ENCODE data around the gene PRPF4.
"Not testable (repeated sequence)": the region's sequence is repeated elsewhere in the genome, so short reads cannot be mapped to it uniquely, and the experiment has no call there.

The PRPF4 gene

DNA sequence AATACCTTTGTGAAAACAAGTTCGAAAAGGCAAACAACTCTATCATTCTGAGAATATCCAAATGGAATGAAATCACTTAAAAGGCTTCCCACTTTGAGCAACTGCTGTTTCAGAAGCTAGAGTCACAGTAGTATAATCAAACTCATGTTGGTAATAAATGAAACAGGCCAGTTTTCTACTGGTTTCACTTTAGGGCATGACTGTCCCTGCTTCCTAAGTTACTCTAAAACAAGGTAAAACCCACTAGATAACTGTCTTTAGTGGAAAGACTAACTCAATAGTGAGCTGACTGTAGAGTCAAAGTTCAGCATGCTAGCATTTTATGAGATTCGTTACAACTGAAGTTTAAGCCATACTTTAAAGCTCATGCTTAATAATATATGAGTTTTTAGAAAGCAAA lies 6.1 kb upstream of the PRPF4 start:
- DNase-seq: no peak

- DNase-seq: no peak
Measured at GRCh38 chr9:113269871-113270270, 5.6 kb upstream of the PRPF4 start.

GRCh38 chr9:113274474-113275156 lies 843 bp upstream of the PRPF4 start:
- peak in 4 of 6 experiments; percentile 2 to 64 (median 40) for DNase-seq

- no peak for DNase-seq
Measured at GRCh38 chr9:113278840-113279239, 3.4 kb downstream of the PRPF4 start.

DNA sequence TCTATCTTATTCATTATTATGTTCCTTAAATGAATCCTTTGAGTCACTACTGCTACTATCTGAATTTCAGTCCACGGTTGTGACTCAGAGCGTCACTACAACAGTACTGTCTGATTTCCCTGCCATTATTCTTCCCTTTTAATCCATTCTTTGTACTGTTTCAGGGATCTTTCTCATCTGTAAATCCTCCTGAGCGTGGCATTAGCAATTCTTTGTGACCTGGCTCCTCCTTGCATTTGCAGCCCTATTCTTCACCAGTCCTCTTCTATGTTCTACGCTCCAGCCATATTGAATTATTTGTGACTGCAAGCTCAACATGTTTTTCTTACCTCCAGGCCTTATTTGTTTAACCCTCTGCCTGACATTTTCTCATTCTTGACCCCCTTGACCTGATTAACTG lies 5.9 kb downstream of the PRPF4 start:
- DNase-seq: no peak

DNA sequence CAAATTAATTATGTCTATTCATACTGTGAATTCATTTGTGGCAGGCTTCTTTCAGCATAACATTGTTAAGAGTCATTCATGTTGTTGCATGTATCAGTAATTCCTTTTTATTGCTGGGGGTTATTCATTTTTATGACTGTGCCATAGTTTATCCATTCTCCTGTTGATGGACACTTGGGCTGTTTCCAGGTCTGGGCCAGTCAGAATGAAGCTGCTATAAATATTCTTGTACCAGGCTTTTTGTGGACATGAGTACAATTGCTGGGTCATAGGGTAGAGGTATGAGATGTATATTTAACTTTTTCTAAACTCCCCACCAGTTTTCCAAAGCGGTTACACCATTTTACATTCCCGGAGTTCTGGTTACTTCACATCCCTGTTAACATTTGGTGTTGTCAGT lies 13.6 kb downstream of the PRPF4 start:
- no peak for DNase-seq

GRCh38 chr9:113290052-113290607 lies 14.7 kb downstream of the PRPF4 start:
- DNase-seq: no peak

DNA sequence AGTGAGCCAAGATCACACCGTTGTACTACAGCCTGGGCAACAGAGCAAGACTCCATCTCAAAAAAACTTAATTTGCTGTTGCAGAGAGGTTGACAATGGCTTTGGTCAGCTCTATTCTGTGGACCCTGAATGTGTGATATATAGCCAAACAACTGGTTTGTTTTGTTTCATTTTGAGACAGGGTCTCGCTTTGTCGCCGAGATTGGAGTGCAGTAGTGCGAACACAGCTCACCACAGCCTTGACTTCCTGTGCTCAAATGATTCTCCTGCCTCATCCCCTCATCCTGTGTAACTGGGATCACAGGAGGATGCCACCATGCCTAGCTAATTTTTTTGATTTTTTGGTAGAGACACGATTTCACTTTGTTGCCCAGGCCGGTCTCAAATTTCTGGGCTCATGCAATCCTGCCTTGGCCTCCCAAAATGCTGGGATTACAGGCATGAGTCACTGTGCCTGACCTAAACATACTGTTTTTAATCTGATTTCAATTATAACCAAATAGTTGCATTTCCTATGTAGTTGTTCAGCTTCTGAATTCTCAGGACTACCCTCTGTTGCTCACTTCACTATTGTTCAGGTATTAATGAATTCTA lies 17.9 kb downstream of the PRPF4 start:
- DNase-seq: no peak

- not testable (repeated sequence) for DNase-seq
Measured at GRCh38 chr9:113296247-113296646, 20.8 kb downstream of the PRPF4 start.

DNA sequence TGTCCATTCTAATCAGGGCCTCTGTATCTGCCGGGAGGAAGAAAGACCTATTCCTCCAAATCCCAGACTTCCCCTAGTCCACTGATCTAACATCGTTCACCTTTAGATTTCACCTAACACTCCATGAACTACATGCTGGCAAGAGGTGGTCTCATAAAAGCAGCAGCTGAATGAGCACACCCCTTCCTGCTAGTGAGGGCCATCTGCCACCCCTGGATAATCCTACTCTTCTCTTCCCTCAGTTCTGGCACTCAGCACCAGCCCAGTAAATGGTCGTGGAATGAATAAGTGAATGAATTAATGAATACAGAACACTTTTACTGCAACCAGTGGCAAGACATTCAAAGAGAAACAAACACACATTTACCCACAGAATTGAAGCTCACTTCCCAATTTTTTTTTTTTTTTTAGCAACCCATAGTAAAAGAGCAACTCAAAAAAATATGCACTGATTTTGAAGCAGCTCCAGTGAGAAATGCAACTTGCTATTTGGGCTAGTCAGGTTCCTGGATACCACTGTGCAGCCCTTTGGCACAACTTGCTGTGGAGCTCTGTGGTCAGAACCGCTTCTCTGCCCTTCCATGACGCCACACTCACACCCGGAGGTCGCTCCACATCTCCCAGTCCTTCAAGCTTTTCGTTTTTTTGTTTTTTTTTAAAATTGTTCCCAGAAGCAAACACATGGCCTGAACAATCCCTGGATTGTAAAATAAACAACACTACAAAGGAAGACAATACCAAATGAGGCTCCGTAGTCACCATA lies 21.5 kb downstream of the PRPF4 start:
- no peak for DNase-seq

GRCh38 chr9:113298311-113298710 lies 22.9 kb downstream of the PRPF4 start:
- DNase-seq: no peak

DNA sequence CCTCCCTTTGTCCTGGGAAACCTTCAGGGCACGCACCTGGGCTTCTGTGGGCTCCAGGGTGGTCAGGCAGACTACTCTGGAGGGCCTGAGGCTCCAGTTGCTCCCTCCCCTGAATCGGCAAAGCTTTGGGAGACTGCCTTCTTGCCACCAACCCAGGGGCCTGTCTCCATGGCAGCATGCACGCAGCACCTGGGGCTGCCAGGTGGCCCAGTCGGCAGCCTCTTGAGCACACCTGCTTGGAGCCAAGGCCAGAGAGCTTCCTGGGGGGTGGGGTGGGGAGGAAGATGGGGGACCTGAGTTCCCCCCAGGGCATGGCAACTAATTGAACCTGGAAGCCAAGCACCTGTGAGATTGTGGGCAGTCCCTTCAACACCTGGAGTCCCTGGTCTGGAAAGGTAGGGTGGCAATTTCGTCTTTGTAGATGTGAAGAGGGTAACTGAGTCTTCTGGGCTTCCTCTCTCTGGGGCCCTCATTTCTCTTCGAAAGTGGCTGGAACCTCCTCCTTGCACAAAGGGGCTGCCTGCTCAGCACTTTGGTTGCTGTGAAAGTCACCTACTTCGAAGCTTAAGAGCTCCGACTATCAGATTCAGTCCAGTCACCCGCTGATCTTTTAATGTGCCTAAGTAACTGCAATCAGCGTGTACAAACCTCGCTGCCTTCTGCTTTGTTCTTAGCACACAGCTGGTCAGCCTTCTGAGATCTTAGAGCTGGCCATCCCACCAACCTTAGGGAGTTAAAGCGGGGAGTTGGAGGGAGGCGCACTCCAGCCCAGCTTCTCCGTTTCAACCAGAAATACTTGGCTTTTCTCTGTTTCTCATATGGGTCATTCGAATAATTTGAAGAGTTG lies 23.7 kb downstream of the PRPF4 start:
- DNase-seq: no peak

GRCh38 chr9:113299800-113300292 lies 24.4 kb downstream of the PRPF4 start:
- DNase-seq: no peak

- DNase-seq: no peak
Measured at GRCh38 chr9:113301548-113301947, 26.1 kb downstream of the PRPF4 start.

DNA sequence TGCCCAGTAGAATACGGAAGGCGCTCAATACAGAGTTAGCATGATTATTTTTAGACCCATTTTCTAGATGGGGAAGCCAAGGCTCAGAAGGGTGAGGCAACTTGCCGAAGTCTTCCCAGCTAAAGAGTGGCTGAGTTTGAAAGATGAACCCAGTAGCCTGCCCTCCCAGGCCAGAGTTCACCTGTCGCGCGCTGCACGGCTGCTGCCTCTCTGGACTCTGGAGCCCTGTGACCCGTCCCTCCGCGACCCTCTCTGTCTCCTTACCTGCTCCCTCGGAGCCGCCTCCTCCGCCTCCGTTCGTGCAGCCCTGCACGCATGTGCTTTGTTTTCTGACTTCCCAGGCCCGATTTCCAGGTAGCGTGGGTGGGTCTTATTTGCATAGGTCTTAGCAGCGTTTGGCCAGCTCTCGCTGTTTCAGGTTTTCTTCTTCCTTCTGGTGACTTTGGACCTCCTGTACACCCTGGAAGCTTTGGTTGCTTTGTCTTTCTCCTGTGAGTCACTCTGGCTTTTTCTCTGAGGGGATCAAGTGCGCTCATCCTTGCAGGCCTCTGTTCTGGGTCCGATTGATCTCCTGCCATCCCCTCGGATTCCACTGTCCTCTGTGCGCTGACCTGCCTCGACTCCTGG lies 27.4 kb downstream of the PRPF4 start, which contains the start of gene RNF183:
Gene RNF183, minus strand, starts transcription at position 585 of the 627 bp plus-strand sequence. CDS start 5,192 bp downstream, outside the sequence.
- DNase-seq: no peak

DNA sequence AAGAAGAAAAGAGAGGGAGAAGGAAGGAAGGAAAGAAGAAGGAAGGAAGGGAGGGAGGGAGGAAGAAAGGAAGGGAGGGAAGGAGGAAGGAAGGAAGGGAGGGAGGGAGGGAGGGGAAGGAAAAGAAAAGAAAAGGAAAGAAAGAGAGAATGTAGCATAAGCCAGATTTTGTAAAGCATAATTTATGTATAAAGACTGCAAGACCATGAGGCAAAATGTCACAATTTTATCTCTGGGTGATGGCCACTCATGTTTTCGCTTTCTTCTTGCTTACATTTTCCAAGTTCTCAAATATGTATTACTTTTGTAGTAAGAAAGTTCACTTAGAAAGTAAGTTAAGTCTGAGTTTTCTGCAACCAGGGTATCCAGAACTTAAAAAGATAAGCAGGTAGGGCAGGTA lies 31.1 kb downstream of the PRPF4 start:
- no peak for DNase-seq

- no peak for DNase-seq
Measured at GRCh38 chr9:113307396-113307975, 32.0 kb downstream of the PRPF4 start.

- peak in 2 of 6 experiments; percentile 17 to 37 for DNase-seq
Measured at GRCh38 chr9:113309204-113309813, 33.9 kb downstream of the PRPF4 start.

GRCh38 chr9:113310538-113310937 lies 35.1 kb downstream of the PRPF4 start:
- DNase-seq: no peak

DNA sequence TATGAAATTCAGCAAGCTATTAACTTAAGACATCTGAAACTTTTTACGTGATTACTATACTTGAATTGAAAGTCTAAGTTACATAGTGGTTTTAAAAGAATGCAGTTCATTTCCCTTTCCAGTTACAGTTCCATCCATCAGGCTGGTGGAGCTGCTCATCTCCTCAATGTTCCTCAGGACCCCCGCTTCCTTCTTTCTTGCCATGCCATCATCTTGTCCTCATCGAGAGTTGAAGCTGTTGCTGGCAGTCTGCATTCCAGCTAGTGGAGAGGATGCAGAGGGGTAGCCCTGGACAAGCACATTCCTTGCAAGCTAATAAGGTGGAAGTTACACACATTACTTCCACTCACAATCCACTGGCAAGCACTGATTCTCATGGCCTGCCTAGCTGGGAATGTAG lies 36.5 kb downstream of the PRPF4 start:
- DNase-seq: no peak

DNA sequence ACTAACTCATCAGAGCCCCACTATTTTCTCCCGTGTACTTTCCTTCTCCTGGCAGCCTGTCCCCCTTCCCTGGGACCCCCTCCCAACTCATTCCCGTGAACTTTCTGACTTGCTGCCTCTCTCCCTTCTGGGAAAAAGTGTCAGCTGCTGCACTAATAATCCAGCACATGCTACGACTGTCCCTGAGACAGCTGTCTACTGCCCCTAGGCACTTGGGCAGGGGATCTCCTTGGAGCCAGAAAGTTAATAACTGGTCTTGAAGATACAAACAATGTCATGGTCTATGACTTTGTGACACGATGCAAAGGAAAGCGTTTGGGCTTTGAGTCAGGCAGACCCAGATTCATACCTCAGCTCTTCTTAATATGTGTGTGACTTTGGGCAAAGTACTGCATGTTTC lies 37.8 kb downstream of the PRPF4 start:
- no peak for DNase-seq
